C4-2B (cell line): Measurements from ENCODE around the gene METTL4.

Source experiments
- CTCF ChIP-seq: fragments of 450-650 bp; conservative IDR thresholded peaks from 2 replicates; pipeline ENCODE4 v1.5.1; 2017; ENCODE audit warnings: mild to moderate bottlenecking
- ZFX ChIP-seq: fragments of 450-650 bp; IDR thresholded peaks from 2 replicates; pipeline ENCODE4 v1.6.1; 2017

- TF ChIP-seq CTCF (no peak), ZFX (no peak)
Observed at GRCh38 chr18:2572171-2572569, 865 bp upstream of the METTL4 start.
